Astrocyte (in vitro differentiated cells and primary cell): ENCODE measurements around the gene PFDN4. TPM values are rescaled to one million over a fixed set of nuclear protein-coding genes. Genes with fewer than 3 reads are reported as not detected.

Source experiments
- DNase-seq: peaks from one replicate; pipeline ENCODE4 v3.0.0-alpha.2; 2010; ENCODE audit warnings: low read depth
- FAIRE-seq: peaks from 2 replicates; lab custom pipeline; 2011; peaks lifted over from hg19 to GRCh38; lab: Jason Lieb, UNC
- H2AFZ ChIP-seq: 2 replicates; pipeline ENCODE4 v1.6.0; 2012; ENCODE audit warnings: low read depth, low read length, inconsistent platforms
- H3K27ac ChIP-seq: 2 replicates; pipeline ENCODE4 v1.5.1; 2011; ENCODE audit warnings: low read depth, low read length, inconsistent platforms
- H3K27me3 ChIP-seq: 2 replicates; pipeline ENCODE4 v1.6.0; 2011; ENCODE audit warnings: low read length, inconsistent platforms; ENCODE audit not compliant: insufficient read depth
- H3K36me3 ChIP-seq: 2 replicates; pipeline ENCODE4 v1.5.1; 2011; ENCODE audit warnings: low read length, inconsistent platforms; ENCODE audit not compliant: insufficient read depth
- H3K4me1 ChIP-seq: 2 replicates; pipeline ENCODE4 v1.5.1; 2011; ENCODE audit warnings: low read length, inconsistent platforms; ENCODE audit not compliant: insufficient read depth
- H3K4me2 ChIP-seq: 2 replicates; pipeline ENCODE4 v1.6.0; 2012; ENCODE audit warnings: low read length, inconsistent platforms
- H3K4me3 ChIP-seq: 2 replicates; pipeline ENCODE4 v1.5.1; 2011; ENCODE audit warnings: low read depth, mild to moderate bottlenecking, low read length, inconsistent platforms; ENCODE audit not compliant: insufficient read depth
- H3K79me2 ChIP-seq: 2 replicates; pipeline ENCODE4 v1.6.0; 2012; ENCODE audit warnings: mild to moderate bottlenecking, low read length, inconsistent platforms; ENCODE audit not compliant: insufficient read depth
- H3K9ac ChIP-seq: 2 replicates; pipeline ENCODE4 v1.6.0; 2012; ENCODE audit warnings: mild to moderate bottlenecking, low read length, inconsistent platforms
- H3K9me3 ChIP-seq: 2 replicates; pipeline ENCODE4 v1.5.1; 2012; ENCODE audit warnings: low read depth, mild to moderate bottlenecking, low read length, inconsistent platforms; ENCODE audit not compliant: insufficient read depth
- H4K20me1 ChIP-seq: 2 replicates; pipeline ENCODE4 v1.6.0; 2012; ENCODE audit warnings: low read length, inconsistent platforms; ENCODE audit not compliant: insufficient read depth
- H3K27ac Mint-ChIP-seq: one replicate; pipeline ENCODE4 v1.8.0; 2021; ENCODE audit warnings: mild to moderate bottlenecking, mixed read lengths; ENCODE audit not compliant: unreplicated experiment
- H3K27me3 Mint-ChIP-seq: one replicate; pipeline ENCODE4 v1.8.0; 2021; ENCODE audit warnings: low read depth, mixed read lengths; ENCODE audit not compliant: unreplicated experiment
- H3K36me3 Mint-ChIP-seq: one replicate; pipeline ENCODE4 v1.8.0; 2021; ENCODE audit warnings: low read depth, mixed read lengths; ENCODE audit not compliant: unreplicated experiment
- H3K4me1 Mint-ChIP-seq: one replicate; pipeline ENCODE4 v1.8.0; 2021; ENCODE audit warnings: low read depth, mixed read lengths; ENCODE audit not compliant: unreplicated experiment
- H3K4me3 Mint-ChIP-seq: one replicate; pipeline ENCODE4 v1.8.0; 2021; ENCODE audit warnings: mild to moderate bottlenecking, moderate library complexity, mixed read lengths; ENCODE audit not compliant: unreplicated experiment
- H3K9me3 Mint-ChIP-seq: one replicate; pipeline ENCODE4 v1.8.0; 2021; ENCODE audit warnings: mild to moderate bottlenecking, mixed read lengths; ENCODE audit not compliant: unreplicated experiment
- CTCF ChIP-seq: IDR thresholded peaks from 2 replicates; pipeline ENCODE4 v1.5.1; 2011; ENCODE audit warnings: low read depth, mild to moderate bottlenecking, inconsistent platforms, low read length, moderate library complexity; ENCODE audit not compliant: insufficient read depth
- EZH2 ChIP-seq: IDR thresholded peaks from 2 replicates; pipeline ENCODE4 v1.6.1; 2012; ENCODE audit warnings: mild to moderate bottlenecking, low read length, inconsistent platforms; ENCODE audit not compliant: insufficient read depth
- total RNA-seq: library from RNA; stranded (reverse); gene quantifications from 2 replicates; pipeline ENCODE4 v1.2.1, GENCODE V29; 2021

The PFDN4 gene
- total RNA-seq, 1 donor from 2014 or later = 35.2 TPM

- TF ChIP-seq CTCF (no peak), EZH2 (no peak)
- Mint-ChIP-seq H3K27ac (no peak overlapping the region), H3K4me3 (no peak overlapping the region), H3K9me3 (no peaks in the 10 kb centered on the region), H3K4me1 (peaks cover 2% of the 10 kb centered on the region), H3K36me3 (no peaks in the 10 kb centered on the region), H3K27me3 (no peaks in the 10 kb centered on the region)
- no peaks in the 10 kb centered on the region for H3K36me3 ChIP-seq
- H3K9ac ChIP-seq = no peak overlapping the region
- peaks cover 3% of the 10 kb centered on the region for H3K9me3 ChIP-seq
- DNase-seq = no peak
- H3K27me3 ChIP-seq = no peaks in the 10 kb centered on the region
- no peaks in the 10 kb centered on the region for H3K4me1 ChIP-seq
- H3K4me2 ChIP-seq = no peak overlapping the region
- H3K27ac ChIP-seq = no peak overlapping the region
- no peak overlapping the region for H2AFZ ChIP-seq
- no peaks in the 10 kb centered on the region for H3K79me2 ChIP-seq
- FAIRE-seq = no peak
- no peaks in the 10 kb centered on the region for H4K20me1 ChIP-seq
- H3K4me3 ChIP-seq = no peak overlapping the region
These were observed 19.9 kb downstream of the PFDN4 start for GRCh38 chr20:54227751-54228150.

GRCh38 chr20:54228841-54229240 is 21.0 kb downstream of the PFDN4 start:
- DNase-seq = peak; percentile 52
- no peak overlapping the region for H3K27ac ChIP-seq
- no peak for FAIRE-seq

More at GRCh38 chr20:54228841-54229240, 21.0 kb downstream of the PFDN4 start:
- Histone ChIP-seq H3K36me3 (no peaks in the 10 kb centered on the region), H3K4me1 (no peaks in the 10 kb centered on the region), H3K79me2 (no peaks in the 10 kb centered on the region), H3K4me2 (no peak overlapping the region), H2AFZ (no peak overlapping the region), H4K20me1 (no peaks in the 10 kb centered on the region), H3K9me3 (peaks cover 4% of the 10 kb centered on the region), H3K27me3 (no peaks in the 10 kb centered on the region), H3K4me3 (no peak overlapping the region), H3K9ac (no peak overlapping the region)
- H3K9me3 Mint-ChIP-seq = no peaks in the 10 kb centered on the region
- H3K36me3 Mint-ChIP-seq = no peaks in the 10 kb centered on the region
- H3K4me3 Mint-ChIP-seq = no peak overlapping the region
- H3K4me1 Mint-ChIP-seq = peaks cover 2% of the 10 kb centered on the region
- TF ChIP-seq EZH2 (no peak), CTCF (no peak)
- H3K27me3 Mint-ChIP-seq = no peaks in the 10 kb centered on the region
- H3K27ac Mint-ChIP-seq = no peak overlapping the region
